Neural cell (in vitro differentiated cells): Measurements from ENCODE around the gene EPHA4.

Experiments used
- EP300 ChIP-seq: fragments of 450-650 bp; conservative IDR thresholded peaks from 2 replicates; pipeline ENCODE4 v1.6.1; 2014; ENCODE audit warnings: antibody characterized with exemption, mild to moderate bottlenecking, moderate library complexity; ENCODE audit not compliant: poor library complexity, severe bottlenecking
- MXI1 ChIP-seq: fragments of 450-650 bp; conservative IDR thresholded peaks from 2 replicates; pipeline ENCODE4 v1.6.1; 2014; ENCODE audit warnings: antibody characterized with exemption, mild to moderate bottlenecking; ENCODE audit not compliant: poor library complexity, severe bottlenecking
- POLR2AphosphoS5 ChIP-seq: IDR thresholded peaks from 2 replicates; pipeline ENCODE4 v1.6.1; 2012
- RAD21 ChIP-seq: fragments of 450-650 bp; conservative IDR thresholded peaks from 2 replicates; pipeline ENCODE4 v1.6.1; 2014; ENCODE audit warnings: antibody characterized with exemption, mild to moderate bottlenecking, moderate library complexity
- TF ChIP-seq, protein P1 (sequence below): fragments of 450-650 bp; IDR thresholded peaks from 2 replicates; pipeline ENCODE4 v1.5.1; 2014; ENCODE audit warnings: antibody characterized with exemption, mild to moderate bottlenecking, moderate library complexity; ENCODE audit not compliant: poor library complexity, severe bottlenecking

DNA sequence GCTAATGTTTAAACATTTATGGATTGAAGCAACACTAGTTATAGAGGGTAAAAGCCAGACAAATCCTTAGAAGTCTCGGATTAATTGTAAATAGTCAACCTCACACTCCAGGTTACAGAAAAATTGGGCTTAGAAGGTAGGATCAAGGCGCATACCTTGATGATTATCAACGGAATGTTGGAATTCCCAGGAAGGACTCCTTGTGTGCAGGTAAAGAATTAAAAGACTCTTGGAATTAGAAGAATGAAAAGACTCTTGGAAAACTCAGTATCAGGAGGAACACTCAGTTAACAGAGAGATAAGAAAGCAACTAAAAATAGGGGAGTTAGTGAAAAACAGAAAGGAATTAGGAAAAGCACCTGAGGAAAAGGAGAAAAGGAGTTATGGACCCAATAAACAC is 29.3 kb upstream of the EPHA4 start:
- TF ChIP-seq RAD21 (no peak), POLR2AphosphoS5 (no peak), EP300 (no peak), MXI1 (no peak)
- TF ChIP-seq, protein P1, sequence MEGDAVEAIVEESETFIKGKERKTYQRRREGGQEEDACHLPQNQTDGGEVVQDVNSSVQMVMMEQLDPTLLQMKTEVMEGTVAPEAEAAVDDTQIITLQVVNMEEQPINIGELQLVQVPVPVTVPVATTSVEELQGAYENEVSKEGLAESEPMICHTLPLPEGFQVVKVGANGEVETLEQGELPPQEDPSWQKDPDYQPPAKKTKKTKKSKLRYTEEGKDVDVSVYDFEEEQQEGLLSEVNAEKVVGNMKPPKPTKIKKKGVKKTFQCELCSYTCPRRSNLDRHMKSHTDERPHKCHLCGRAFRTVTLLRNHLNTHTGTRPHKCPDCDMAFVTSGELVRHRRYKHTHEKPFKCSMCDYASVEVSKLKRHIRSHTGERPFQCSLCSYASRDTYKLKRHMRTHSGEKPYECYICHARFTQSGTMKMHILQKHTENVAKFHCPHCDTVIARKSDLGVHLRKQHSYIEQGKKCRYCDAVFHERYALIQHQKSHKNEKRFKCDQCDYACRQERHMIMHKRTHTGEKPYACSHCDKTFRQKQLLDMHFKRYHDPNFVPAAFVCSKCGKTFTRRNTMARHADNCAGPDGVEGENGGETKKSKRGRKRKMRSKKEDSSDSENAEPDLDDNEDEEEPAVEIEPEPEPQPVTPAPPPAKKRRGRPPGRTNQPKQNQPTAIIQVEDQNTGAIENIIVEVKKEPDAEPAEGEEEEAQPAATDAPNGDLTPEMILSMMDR, result no peak
